HT1080 (cell line): ENCODE data around the gene R3HDML. TPM values are rescaled to one million over a fixed set of nuclear protein-coding genes. Genes with fewer than 3 reads are reported as not detected.
A peak's percentile ranks its signal among the peaks of the same experiment; 100 is the strongest.

Experiments used
- DNase-seq: peaks from one replicate; pipeline ENCODE4 v3.0.0-alpha.2; 2015; ENCODE audit warnings: low read depth
- total RNA-seq: library from RNA; depleted of rRNA; stranded (reverse); fragments of >200 nt; shearing (Covaris generic); gene quantifications from 2 replicates; pipeline ENCODE4 v1.2.3, GENCODE V29; 2014

The R3HDML gene
- total RNA-seq, 1 experiment from 2014 or later = not detected

DNA sequence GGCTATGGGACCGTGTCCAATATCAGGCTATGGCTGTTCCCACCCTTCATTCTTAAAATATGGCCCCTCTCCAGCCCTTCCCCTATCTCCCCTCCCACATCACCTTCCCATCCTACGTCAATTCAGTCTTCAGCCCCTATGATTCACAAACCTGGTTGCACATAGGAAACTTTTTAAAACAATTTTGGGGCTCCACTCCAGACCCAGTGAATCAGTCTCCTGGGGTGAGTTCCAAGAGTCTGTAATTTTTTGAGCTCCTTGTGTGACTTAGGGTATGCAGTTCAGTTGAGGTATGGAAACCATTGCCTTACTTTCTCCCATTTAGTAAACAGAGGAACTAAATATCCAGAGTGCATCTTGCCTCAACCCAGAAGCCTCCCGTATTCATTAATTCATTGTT is 24.2 kb downstream of the R3HDML start:
- no peak for DNase-seq

DNA sequence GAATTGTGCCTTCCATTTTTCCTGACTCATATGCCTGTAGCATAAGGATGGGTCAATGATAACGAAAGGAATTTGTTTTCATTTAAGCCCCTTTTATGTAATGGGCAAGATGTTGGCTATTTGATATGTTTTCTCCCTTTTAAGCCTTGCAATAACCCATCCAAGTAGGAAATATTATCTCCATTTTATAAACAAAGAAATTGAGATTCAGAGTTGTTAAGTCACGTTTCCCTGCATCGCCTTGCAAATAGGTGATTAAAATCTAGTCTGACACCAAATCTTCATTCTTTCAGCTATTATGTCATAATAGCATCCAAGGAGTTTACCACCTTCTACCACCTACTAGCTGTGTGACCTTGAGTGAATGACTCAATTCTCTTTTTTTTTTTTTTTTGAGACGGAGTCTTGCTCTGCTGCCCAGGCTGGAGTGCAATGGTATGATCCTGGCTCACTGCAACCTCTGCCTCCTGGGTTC is 25.7 kb downstream of the R3HDML start:
- DNase-seq = no peak

DNA sequence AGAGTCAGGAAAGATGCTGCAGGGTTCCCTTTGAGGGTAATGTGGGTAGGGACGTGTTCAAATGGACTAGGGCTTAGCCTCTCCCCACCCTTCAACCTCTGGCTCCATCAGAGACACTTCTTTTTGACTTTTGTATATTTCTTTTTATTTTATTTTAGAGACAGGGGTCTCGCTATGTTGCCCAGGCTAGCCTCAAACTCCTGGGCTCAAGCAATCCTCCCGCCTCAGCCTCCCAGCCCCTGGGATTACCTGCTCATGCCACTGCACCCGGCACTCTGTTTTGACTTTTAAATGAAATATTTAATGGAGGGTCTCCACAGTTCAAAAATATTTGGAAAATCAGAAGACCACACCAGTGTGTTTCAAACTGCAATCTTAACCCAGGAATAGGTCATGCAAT is 27.2 kb downstream of the R3HDML start:
- DNase-seq = no peak

DNA sequence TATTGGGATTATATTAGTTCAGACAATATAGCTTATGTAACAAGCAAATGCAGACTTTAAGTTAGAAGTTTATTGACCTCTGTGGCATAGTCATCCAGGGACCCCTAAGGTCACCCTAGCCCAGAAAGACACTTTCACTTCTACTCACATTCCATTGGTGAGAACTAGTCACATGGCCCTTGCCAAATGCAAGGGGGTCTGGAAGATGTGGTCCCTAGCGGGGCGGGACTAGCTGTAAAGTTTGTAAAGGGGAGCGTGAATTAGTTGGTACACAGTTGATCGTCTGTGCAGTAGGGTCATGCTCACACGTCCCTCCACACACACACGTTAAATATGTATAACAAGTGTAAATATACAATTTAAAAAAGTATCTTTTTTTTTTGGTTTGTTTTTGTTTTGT is 27.9 kb downstream of the R3HDML start:
- no peak for DNase-seq

DNA sequence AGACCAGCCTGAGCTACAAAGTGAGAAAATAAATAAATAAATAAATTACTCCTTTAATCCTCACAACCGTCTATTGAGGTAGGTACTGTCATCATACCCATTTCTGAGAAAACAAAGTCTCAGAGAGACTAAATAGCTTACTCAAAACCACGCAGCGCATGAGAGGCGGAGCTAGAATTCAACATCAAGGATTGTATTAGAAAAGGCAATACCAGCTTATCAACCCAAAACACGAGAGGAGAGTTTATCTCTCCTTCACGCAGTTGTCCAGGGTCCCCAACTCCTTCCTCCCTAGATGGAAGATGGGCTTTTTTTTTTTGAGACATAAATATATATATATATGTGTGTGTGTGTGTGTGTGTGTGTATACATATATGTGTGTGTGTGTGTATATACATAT is 30.9 kb downstream of the R3HDML start:
- no peak for DNase-seq

DNA sequence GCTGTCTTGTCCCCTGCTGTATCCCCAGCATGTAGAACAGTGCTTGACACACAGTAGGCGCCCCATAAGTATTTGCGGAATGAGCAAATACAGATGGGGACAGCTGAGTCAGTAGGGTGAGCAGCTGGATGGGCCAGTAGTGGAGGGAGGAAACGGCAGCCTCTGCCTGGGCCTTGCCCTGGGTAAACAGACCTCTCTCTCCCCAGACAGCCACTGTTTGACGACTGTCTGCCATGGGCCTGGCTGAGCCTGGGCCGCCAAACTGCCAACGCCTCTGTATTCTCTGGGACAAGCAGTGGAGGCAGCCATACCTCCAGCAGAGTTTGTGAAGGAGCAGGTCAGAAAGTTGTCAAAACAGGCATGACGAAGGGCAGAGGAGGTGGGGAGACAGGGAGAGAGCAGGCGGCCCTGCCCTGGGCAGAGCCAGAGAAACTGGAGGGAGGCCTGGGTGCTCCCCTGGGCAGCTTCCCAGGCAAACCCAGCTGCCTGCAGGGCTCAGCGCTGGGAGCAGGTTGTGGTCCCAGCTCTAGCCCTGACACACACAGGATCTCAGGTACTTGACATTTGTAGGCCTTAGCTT is 33.9 kb downstream of the R3HDML start:
- no peak for DNase-seq

DNA sequence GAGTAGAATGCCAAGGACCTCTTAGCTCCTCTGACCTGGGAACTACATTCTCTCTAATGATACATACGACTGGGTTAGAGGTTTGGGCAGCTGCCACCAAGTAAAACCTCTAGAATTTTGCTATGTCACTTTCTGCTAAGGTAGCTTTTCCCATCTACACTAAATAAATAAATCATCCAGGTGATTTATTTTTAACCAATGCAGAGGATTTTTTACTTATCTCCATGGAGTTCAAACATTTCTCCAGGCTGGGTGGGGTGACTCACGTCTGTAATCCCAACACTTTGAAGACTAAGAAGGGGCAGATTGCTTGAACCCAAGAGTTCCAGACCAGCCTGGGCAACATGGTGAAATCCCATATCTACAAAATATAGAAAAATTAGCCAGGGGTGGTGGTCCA is 45.8 kb downstream of the R3HDML start:
- DNase-seq = no peak

DNA sequence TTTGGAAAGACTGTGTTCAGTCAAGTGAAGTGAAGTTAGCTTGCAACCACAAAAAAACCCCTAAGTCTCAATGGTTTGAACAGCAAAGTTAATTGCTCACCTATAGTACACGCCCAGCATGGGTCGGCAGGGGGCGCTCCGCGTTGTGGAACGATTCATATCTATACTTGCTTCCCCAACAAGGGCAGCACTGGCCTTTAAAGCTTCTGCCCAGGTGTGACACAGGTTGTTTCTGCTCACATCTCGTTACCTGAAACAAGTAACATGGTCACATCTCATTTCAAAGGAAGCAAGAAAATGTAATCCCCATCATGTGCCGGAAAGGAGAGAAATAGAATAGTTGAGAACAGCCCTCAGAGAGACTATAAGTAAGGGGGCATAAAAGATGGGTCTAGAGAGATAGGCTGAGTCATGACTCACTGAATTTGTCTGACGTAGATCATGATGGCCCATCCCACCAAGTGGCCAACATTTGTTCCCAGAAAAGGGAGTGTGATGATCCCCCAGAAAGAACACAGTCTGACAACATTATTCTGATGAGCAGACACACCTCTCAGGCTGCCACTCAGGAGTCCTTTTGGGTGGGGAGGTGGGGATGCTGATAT is 47.7 kb downstream of the R3HDML start:
- peak; percentile 33 for DNase-seq

DNA sequence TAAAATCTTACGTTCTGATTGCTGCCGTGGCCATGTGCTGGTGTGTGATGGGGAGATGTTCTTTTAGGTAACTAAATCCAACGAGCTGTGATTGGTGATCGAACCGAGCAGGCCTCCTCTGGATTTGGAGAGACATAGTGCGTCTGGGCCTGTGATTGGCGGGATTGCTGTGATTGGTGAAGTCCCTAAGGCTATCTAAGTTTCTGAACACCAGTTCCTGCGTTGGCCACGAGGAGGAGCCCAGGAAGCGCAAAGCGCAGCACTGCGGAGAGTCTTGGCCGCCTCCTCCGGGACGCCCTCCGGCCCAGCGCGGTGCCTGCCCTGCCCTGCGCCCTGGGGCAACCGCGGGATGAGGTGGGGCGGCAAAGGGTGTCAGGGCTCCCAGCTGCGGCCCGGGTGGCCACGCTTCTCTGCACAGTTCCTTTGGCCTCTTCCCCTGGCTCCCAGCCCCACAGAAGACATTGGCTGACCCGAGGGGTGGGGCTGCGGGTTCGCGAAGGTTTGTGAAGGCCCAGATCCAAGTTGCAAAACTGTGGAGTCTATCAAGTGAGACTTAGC is 51.7 kb downstream of the R3HDML start:
- peak; percentile 72 for DNase-seq

DNA sequence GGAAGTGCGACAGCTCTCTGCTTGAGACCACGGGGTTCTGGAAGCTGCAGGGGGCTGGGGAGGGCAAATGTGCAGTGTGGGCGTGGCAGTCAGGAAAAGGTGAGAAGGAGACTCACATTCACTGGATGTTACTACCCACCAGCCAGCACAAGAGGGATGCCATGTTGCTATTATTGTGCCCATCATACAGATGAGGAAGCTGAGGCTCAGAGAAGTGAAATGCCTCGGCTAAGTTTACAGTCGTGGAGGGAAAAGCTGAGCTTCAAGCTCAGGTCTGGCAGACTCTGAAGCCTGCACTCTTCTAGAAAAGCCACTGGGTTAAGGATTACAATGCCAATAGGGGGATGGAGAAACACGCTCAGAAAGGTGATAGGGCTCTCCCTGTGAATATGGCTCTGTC is 53.0 kb downstream of the R3HDML start:
- DNase-seq = no peak

DNA sequence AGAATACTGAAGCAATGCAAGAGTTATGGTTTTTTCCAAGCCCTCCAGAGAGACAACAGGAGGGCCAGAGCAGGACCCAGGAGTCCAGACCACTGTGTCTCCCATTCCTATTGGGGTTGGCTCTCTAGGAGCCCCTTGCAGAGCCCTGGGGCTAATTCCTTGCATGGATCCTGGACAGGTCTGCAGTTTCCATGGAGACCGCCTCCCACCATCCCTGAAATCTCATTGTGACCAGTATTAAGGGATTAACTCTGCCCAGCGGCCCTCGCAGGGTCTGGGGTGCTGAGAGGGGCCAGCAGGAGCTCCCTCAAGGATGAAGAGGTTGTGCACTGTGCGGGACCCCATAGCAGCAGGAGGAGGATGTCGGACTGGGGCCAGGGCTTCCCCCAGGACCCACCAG is 53.4 kb downstream of the R3HDML start:
- DNase-seq = no peak

DNA sequence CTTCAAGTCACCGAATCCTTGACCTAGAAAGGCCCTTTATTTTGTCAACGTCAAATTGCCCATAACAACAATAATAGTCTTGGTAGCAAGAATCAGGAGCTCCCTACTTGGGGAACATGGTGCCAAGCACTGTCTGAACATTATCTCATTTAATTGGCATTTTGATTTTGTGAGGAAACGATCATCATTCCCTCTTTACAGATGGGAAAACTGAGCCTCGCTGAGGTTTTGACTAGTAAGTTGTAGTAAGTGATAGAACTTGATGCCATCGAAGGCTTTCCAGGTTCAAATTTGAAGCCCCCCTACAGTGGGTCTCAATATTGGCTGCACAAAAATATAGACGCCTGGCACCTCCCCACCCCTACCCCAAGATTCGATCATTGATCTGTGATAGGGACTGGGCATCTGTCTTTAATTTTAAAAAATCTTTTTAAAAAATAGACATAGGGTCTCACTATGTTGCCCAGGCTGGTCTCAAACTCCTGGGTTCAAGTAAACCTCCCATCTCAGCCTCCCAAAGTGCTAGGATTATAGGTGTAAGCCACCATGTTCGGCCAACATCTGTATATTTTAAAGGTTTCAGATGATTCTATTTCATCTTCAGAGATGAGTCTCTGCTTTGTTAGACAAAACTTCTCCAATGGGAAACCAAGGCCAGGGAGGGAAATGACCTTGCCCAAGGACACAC is 55.4 kb downstream of the R3HDML start:
- no peak for DNase-seq

DNA sequence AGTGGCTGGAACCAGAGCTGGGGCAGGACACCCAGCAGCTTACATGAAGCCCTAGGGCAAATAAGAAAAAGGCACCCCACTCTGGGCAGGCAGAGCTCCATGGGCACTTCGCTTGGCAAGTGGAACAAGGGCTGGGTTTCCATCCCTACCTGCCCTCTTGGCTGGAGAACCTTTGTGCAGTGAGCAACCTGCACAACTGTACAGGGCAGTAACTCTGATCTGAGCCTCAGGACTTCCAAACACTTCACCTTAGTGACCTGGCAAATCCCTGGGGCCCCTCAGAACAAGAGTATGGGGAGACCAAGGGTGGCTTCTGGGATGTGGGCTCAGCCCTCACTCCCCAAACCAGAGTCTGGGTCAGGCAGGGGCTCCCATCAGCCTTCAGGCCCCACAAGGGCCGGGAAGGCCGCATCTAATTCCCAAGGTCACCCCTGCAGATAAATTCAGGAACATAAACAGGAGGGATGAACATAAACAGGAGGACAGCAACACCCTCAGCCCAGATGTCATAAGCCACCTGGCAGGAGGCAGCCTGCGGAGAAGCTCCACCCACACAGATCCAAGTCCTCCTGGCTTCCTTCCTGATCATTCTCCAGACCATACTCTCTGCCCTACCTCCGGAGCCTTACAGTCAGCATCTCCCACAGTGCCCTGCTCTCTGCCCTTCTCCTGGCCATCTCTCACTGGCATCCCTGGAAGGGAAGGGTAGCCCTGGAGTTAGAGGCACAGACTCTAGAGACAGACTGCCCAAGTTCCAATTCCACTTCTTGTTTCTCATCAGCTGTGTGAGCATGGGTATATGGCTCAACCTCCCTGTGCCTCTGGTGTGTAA is 56.1 kb downstream of the R3HDML start:
- no peak for DNase-seq

DNA sequence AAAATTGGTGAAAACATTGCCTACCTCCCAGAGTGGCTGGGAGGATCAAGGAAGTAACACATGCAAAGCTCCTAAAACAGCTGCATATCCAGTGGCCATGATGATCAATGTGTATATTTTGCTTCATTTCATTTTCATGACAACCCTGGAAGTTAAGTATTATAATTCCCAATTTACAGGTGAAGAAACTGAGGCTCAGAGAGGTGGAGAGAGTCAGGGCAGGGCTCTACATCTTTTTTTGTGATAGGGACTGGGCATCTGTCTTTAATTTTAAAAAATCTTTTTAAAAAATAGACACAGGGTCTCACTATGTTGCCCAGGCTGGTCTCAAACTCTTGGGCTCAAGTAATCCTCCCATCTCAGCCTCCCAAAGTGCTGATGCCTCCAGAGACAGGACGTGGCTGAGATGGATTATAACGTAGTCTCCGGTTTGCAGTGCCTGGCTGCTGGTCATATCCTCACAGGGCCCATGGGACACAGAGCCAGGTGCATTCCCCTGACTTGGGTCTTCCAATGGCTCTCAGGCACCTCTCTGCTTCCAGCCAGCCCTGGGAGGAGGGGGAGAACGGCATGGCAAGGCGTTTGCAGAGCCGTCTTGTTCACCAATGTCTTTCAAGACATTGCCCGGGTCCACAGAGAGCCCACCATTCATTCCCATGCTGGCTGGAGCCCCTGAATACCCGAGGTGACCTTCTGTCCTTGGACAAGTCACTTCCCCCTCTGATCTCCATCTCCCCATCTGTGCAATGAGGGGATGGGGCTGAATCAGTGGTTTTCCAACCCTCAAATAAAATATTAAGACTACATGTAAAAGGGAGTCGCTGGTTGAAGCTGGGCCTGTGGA is 57.0 kb downstream of the R3HDML start:
- DNase-seq = no peak

DNA sequence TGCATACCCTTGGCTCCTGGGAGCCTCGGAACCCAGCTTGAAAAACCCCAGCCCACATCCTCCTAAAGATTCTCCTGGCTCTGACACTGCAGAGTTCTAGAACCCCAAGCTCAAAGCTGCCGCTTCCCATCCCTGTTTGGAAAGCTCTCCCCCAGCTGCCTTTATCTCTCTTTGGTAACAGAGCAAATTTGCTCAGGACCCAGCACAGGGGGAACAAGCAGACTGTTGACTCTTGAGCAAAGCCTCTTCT is 57.5 kb downstream of the R3HDML start:
- DNase-seq = no peak

DNA sequence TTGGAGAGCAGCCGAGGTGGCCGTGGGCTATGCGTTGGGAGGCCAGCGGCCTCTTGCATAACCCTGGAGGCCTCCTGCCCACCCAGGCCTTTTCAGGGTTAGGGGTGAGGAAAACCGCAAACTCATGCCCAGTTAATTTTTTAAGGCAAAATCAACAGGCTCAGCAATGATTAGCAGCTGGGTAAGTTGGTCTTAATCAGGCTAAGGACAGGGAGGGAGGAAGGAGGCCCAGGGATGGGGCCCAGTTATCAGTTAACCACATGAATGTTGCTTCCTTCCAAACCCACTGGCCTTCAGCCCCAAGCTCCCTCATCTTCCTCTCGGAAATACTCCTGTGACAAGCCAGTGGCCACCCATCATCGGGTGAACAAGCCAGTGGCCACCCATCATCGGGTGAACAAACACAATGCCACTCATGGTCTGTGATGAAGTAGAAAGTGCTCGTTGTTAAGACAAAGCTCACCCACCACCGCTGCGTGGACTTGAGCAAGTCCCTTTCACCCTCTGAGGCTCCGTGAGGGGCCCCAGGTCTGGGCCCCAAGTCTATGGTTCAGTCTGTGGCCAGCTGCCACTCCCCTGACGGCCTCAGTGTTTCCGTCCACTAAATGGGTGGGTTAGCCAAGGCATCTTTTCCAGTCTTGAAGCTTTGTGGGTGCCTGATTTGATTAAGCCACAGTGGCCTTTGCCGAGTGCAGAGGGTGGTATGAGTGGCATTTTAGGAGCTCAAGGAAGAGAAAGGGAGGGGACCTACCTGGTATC is 58.0 kb downstream of the R3HDML start:
- no peak for DNase-seq

DNA sequence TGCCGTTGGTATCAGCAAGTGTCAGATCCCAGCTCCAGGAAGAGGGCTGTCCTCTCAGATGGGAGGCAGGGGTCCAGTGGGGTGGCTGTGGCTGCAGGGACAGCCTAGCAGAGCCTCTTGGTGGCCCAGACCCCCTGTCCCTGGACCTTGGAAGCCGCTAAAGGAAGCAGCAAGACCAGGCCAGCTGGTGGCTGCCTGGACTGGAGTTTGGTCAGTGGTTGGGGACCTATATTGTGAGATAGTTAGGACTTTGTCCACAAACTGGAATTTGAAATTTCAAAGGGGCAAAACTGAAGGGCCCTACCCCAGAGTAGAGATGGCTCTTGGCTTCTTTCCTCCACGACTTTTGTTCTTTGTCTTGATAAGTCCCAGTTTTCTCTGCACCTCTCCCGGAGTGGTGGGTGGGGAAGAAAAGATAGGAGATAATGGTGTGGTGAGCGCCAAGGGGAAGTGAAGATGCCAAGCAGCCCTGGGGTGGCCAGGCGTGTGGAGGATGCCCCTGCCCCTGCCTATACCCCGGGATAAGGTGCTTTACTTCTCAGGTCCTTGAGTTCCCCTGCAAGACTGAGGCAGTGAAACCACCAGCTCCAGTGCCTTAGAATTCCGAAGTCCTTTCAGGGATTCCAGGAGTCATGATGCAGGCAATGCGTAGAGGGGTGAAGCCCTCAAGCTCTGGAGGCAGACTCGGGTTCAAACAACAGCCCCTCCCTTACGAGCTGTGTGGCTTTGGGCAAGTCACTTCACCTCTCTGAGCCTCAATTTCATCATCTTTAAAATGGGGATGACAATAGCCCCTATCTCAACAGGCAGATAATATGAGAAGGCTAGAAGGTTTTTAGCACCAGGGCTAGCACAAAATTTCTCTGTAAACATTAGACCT is 58.9 kb downstream of the R3HDML start:
- DNase-seq = no peak

DNA sequence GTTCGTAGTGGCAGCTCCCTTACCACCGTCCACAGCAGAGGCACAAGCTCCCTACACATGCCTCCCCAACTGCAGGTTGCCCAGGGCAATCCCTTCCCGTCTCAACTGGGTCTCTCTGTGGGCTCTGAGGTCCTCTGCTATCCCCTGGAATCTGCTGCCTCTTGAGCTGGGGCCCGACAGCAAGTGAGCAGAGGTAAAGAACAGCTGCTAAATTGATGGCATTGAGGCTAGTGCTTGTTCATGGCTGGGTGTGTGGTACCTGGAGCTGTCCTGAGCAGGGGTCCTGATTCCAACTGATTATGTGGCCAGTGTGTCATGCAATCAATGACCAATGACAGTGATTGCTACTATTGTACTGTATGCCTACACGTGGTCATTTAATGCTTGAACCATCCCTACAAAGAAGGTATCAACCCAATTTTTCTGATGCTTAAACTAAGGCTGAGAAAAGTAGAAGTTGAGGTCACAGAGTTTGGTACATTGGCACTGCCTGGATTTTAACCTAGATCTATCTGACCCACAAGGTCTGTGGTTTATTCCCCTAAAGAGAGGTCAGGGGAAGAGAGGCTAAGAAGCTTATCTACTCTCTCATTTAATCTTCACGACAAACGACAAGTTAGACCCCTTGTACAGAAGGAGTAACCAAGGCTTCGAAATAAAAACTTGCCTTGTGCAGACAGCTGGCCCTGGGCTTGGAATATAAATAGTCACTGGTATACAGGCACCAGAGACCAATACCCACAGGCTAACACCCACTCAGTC is 59.7 kb downstream of the R3HDML start:
- DNase-seq = no peak

DNA sequence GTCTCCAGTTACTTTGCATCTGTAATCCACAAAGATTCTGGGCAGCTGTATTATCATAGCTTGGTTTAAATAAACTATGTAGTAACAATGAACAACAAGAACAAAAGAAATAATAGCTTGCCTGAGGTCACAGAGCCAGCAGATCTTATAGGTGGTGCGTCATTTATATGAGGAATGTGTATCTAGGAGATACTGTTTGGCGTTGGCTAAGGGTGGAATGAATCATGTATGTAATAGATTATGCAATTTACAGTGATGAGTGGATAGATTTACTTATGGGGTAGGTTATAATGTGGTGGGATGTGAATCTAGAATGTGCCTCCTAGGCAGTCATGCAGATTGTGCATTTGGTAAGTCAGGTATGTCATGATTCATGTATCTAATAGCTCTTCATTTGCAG is 61.5 kb downstream of the R3HDML start:
- peak; percentile 67 for DNase-seq
